ENCODE results near the gene MYBPC3.

Gene MYBPC3

DNA sequence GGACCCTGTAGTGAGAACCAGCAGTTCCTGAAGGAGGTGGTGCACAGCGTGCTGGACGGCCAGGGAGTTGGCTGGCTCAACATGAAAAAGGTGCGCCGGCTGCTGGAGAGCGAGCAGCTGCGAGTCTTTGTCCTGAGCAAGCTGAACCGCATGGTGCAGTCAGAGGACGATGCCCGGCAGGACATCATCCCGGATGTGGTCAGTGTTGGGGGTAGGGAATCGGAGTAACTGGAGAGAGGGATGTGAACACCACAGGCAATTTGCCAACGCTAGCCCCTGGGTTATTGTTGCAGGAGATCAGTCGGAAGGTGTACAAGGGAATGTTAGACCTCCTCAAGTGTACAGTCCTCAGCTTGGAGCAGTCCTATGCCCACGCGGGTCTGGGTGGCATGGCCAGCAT lies 62.6 kb downstream of the MYBPC3 start:
- TF ChIP-seq, protein P1, sequence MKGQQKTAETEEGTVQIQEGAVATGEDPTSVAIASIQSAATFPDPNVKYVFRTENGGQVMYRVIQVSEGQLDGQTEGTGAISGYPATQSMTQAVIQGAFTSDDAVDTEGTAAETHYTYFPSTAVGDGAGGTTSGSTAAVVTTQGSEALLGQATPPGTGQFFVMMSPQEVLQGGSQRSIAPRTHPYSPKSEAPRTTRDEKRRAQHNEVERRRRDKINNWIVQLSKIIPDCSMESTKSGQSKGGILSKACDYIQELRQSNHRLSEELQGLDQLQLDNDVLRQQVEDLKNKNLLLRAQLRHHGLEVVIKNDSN (IDR thresholded peaks at IDR 0.05) = no peak
- TF ChIP-seq TEAD4 (IDR thresholded peaks at IDR 0.05) (no peak), TAF1 (IDR thresholded peaks at IDR 0.05; ENCODE audit: low read depth) (no peak), YY1 (IDR thresholded peaks at IDR 0.05; ENCODE audit: low read depth) (no peak), EGR1 (IDR thresholded peaks at IDR 0.05) (no peak), CREB1 (IDR thresholded peaks at IDR 0.05; ENCODE audit: low read depth) (no peak), EP300 (IDR thresholded peaks at IDR 0.05; ENCODE audit: borderline replicate concordance) (no peak), RAD21 (IDR thresholded peaks at IDR 0.05; ENCODE audit: low read depth) (no peak), CEBPB (IDR thresholded peaks at IDR 0.05) (no peak), TCF12 (IDR thresholded peaks at IDR 0.05; ENCODE audit: low read depth) (no peak), NFIC (IDR thresholded peaks at IDR 0.05) (no peak), ZBTB7A (IDR thresholded peaks at IDR 0.05; ENCODE audit: low read depth) (no peak), FOXM1 (IDR thresholded peaks at IDR 0.05; ENCODE audit: borderline replicate concordance, low read depth) (no peak)
- TF ChIP-seq, protein P2, sequence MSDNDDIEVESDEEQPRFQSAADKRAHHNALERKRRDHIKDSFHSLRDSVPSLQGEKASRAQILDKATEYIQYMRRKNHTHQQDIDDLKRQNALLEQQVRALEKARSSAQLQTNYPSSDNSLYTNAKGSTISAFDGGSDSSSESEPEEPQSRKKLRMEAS (IDR thresholded peaks at IDR 0.05) = no peak
- TF ChIP-seq, protein P3, sequence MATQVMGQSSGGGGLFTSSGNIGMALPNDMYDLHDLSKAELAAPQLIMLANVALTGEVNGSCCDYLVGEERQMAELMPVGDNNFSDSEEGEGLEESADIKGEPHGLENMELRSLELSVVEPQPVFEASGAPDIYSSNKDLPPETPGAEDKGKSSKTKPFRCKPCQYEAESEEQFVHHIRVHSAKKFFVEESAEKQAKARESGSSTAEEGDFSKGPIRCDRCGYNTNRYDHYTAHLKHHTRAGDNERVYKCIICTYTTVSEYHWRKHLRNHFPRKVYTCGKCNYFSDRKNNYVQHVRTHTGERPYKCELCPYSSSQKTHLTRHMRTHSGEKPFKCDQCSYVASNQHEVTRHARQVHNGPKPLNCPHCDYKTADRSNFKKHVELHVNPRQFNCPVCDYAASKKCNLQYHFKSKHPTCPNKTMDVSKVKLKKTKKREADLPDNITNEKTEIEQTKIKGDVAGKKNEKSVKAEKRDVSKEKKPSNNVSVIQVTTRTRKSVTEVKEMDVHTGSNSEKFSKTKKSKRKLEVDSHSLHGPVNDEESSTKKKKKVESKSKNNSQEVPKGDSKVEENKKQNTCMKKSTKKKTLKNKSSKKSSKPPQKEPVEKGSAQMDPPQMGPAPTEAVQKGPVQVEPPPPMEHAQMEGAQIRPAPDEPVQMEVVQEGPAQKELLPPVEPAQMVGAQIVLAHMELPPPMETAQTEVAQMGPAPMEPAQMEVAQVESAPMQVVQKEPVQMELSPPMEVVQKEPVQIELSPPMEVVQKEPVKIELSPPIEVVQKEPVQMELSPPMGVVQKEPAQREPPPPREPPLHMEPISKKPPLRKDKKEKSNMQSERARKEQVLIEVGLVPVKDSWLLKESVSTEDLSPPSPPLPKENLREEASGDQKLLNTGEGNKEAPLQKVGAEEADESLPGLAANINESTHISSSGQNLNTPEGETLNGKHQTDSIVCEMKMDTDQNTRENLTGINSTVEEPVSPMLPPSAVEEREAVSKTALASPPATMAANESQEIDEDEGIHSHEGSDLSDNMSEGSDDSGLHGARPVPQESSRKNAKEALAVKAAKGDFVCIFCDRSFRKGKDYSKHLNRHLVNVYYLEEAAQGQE (IDR thresholded peaks at IDR 0.05; ENCODE audit: low read depth) = no peak

DNA sequence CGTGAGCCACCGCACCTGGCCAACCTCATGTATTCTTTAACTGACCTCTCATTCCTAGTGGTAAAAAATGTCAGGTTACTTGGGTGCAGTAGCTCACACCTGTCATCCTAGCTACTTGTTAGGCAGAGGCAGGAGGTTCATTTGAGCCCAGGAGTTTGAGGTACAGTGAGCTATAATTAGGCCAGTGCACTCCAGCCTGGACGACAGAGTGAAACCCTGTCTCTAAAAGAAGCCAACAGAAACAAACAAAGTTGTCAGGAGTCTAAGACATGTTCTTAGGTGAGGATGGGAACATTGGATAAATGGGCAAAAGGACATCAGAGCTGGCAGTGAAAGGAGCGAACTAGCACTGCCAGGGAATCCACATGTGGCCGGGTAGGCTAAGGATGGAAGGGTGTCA lies 64.4 kb downstream of the MYBPC3 start:
- TF ChIP-seq, protein P1 (IDR thresholded peaks at IDR 0.05) = no peak
- no peak for TF ChIP-seq CEBPB (IDR thresholded peaks at IDR 0.05)

DNA sequence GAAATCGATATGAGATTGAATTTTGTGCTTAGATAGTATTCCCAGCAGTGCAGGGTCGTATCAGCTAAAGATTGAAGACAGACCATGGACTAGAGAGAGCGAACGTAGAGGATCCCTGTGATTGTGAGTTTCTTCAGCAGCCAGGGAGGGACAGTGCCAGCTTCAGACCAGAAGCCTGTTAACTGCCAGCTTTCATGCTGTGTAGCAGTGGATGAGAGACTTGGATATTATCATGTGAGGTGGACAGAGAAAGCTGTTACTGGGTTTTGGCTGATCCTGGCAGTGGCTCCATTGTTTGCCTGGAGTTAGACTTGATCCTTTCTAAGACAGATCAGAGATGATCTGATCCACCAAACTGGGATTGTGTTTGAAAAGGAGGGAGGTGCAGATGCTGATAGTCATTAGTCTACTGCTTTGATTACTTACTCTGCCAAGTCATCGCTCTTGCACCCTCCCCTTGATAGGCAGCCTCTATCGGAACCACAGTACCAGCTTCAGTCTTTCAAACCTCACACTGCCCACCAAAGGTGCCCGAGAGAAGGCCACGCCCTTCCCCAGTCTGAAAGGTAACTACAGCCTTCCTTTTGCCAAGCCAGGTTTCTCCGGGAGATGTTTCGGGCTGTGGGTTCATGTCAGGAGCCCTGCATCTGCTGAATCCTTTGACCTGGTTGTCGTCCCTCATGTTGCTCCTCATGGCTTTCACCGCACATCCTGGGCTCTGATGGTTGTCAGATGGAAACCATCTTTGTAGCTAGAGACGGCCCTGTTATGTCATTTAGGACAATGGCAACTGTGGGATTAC lies 66.3 kb downstream of the MYBPC3 start:
- TF ChIP-seq EGR1 (IDR thresholded peaks at IDR 0.05) (no peak), RAD21 (IDR thresholded peaks at IDR 0.05; ENCODE audit: low read depth) (no peak), CREB1 (IDR thresholded peaks at IDR 0.05; ENCODE audit: low read depth) (no peak), NFIC (IDR thresholded peaks at IDR 0.05) (no peak), EP300 (IDR thresholded peaks at IDR 0.05; ENCODE audit: borderline replicate concordance) (no peak), TAF1 (IDR thresholded peaks at IDR 0.05; ENCODE audit: low read depth) (no peak), TEAD4 (IDR thresholded peaks at IDR 0.05) (no peak)
- TF ChIP-seq, protein P3 (IDR thresholded peaks at IDR 0.05; ENCODE audit: low read depth) = no peak
- TF ChIP-seq, protein P1 (IDR thresholded peaks at IDR 0.05) = no peak

DNA sequence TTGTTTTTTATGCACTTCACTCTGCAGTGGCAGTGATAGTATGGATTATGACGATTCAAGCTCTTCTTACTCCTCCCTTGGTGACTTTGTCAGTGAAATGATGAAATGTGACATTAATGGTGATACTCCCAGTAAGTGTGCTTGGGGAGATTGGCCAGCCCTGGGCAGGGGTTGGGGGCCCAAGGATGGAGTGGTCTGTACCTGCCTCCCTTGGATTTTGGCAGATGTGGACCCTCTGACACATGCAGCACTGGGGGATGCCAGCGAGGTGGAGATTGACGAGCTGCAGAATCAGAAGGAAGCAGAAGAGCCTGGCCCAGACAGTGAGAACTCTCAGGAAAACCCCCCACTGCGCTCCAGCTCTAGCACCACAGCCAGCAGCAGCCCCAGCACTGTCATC lies 68.4 kb downstream of the MYBPC3 start:
- TF ChIP-seq FOXM1 (IDR thresholded peaks at IDR 0.05; ENCODE audit: borderline replicate concordance, low read depth) (no peak), TCF12 (IDR thresholded peaks at IDR 0.05; ENCODE audit: low read depth) (no peak), EP300 (IDR thresholded peaks at IDR 0.05; ENCODE audit: borderline replicate concordance) (no peak), YY1 (IDR thresholded peaks at IDR 0.05; ENCODE audit: low read depth) (no peak)
- TF ChIP-seq, protein P3 (IDR thresholded peaks at IDR 0.05; ENCODE audit: low read depth) = no peak
